NOMO-1 (cell line): ENCODE measurements around the gene RAD51B.

ENCODE experiments used
- DNase-seq, 2 experiments: peaks; one replicate each; lab custom pipeline; 2025; ENCODE audit not compliant: unreplicated experiment in 2 of 2; lab: John Stamatoyannopoulos, UW

The RAD51B gene

DNA sequence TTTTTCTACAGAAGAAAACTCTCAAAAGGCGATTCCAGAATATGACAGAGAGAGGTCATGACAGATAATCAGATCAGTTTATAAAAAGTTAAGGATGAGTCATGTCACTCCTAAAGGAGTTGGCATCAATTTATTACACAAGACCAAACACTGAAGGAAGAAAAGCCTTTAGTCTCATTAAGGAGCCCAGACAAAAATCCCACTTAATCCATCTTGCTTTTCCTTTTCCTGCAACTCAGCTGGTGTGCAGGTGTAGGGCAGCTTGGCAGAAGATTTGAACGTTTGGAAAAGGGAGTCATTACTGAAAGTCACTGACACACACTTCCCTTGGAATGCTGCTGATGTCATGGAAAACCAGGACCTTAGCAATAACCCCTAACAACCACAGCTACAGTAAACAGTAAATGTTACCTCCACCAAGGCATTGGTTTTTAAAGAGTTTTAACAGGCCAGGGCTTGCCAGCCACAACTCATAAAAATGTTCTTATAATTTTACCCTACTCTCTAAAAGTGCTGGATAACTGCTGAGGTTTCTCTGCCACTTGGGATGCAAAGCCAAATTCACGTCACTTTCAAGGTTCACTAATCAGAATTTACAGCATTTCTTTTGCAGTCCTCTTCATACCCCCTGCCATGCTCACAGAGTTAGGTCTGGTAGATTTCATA lies 320.6 kb downstream of the RAD51B start:
- DNase-seq: no peak

DNA sequence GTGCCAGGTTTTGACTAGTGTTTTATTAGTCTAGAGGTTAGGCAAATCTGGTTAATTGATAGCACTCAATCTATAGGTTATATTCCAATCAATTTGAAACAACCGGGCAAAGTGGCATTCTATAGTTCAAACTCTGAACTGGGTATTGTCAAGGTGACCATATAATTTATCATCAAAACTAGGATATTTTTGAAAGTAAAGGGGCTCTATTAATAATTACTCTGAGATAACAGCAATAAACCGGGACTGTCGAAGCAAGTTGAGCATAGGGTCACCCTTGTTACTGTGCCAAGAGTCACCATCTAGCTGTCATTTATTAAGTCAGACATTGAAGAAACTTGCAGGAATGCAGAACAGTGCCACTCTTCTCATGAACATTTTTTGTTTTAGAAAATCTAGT lies 321.2 kb downstream of the RAD51B start:
- no peak for DNase-seq

DNA sequence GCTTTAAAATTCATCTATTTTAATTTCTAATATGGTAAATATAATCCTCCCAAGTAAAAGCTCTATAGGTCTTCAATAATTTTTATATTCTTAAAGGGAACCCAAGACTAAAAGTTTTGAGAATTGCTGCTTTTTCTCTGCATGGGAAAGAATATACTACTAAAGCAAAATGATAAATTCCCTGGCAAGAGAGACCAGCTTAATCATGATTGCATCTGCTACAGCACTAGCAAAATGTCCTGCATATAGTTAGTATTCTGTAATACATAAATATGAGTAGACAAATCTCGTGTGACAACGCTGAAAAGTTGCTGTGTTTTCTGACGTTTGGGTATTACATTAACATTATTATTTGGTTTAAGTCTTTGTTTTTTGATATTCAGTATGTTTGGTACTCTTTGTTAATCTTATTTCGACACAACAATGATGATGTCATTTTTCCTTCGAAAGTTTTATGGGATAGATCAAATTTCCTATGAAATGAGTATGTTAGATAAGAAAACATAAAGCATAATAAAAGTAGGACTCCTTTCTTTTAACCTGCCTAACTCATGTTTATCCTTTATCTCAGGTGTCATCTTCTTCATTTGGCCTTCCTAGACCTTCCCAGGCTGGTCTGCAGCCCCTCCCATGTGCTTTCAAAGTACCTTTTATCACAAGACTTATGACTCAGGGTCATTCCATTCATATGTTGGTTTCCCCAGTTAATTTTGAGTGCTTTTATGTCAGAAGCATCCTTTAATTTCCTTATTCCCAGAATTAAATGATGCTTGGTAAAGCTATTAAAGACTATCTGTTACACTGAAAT lies 321.9 kb downstream of the RAD51B start:
- no peak for DNase-seq

DNA sequence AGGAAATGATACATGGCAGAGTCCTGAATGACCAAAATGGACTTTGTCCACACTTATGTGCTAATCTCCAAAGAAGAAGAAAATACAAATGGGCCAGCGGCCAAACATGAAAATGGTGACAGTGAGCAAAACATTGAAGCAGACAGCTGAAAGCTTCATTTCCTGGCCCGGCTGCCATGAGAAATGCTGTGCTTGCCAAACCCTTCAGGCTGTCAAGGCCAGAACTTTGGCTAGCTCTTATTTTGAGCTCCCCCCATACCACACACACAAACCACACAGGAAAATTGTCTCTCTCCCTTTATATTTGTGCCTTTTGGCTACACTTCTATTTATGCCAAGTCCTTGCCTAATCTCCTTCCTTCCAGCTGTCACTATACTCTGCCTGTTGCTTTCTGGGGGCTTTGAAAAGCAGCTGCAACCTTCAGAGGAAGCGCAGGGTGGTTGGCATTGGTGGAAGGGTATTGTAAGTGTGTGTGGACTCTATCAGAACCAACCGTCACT lies 323.8 kb downstream of the RAD51B start:
- DNase-seq: no peak

DNA sequence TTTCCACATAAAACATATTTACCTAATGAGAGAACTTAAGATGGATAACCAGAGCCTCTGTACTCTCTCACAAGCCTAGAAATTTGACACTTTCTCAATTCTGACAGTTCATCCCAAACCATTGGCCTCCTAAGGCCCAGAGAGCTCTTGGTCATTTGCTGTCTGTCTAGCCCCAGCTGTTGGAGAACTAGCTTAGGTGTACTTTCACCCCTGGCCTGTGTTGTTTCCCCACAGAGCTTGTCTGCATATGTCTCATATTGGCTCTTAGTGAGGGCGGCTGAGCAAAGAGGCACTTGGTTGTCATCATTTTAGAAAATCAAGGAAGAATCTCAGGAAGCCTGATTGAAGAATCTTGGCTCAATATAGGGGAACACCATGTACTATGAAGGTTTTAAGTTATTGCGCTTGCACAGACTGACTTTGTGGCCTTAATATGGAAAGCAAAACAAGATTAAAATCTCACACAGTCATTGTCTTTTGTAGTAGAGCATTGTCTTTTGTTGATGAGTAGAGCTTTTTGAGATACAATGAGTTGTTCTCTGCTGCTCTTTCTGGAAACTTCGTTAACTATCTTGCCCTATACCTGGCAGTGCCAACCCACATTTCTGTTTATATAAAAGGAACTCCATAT lies 324.6 kb downstream of the RAD51B start:
- DNase-seq: no peak

DNA sequence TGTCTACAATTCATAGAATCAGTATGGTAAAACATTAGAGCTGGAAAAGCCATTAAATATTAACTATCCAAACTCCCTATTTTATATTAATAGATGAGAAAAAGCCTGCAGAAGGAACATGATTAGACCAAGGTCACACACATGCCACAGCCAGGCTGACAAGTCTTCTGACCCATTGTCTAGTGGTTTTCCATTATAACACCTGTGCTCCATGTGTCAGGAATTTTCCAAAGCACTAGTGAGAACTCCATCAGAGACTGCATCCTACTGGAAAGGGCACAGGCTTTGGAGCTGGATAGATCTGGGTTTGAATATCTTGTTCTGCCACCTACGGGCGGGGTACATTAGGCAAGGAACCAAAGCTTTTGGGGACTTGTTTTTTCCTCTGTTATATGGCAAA lies 325.5 kb downstream of the RAD51B start:
- DNase-seq: no peak

DNA sequence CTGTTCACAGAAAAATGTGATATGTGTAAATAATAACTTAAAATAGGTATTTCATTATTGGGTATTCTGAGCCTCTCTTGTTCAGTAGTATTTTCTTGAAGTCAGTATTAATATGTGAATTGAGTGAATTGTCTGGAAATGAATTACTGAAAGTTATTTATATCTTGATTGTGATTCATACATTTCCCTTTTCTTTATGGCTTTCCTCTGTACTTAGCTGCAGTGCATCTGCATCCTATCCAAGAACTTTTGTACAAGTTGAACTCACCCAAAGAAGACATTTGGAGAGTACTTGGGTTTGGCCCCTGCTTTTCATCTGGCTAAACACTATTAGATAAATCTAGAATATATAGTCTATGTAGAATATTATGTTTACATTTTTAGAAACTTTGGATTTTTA lies 326.0 kb downstream of the RAD51B start:
- no peak for DNase-seq

DNA sequence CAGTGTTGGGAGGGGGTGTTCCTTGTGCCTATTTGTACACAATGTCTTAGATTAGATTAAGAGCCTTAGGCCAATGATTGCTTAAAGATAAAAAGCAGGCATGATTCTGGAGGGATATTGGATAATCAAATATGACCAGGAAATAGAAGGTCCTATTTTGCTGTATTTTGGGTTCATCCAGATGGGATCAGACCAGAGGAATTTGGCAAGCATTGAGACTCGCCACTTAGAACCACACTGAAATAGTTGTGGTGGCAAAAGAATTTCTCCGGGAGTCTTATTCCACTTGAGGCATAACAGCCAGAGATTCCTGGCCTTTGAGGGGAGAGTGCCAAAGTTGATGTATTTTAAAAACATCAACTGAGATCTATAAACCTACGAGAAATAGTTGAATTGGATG lies 327.2 kb downstream of the RAD51B start:
- DNase-seq: no peak

DNA sequence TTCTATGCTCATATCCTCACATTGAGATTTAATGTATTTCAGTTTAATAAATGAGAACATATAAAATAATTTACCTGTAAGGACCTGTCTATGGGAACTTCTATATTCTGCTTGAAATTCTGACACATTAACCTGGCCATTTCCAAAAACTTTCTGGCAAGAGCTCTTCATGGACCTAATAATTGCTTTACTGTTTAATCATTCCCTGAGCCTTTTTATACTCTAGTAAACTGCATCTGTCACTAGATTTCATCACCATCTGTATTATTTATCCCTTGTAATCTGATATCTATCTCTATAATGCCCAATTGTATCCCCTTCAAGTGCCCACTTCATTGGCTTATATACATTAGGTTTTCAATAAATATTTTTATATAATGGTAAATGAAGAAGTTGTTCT lies 327.7 kb downstream of the RAD51B start:
- no peak for DNase-seq

DNA sequence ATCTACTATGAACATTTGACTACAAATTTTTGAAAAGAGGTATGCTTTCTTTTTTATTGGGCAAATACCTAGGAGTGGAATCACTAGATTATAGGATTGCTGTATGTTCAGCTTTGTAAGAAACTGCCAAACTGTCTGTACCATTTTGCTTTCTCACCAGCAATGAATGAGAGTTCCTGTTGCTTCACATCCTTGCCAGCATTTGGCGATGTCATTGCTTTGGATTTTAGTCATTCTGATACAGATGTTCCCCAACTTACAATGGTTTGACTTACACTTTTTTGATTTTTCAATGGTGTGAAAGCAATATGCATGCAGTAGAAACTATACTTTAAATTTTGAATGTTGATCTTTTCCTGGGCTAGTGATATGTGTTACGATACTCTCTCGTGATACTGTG lies 328.7 kb downstream of the RAD51B start:
- no peak for DNase-seq

DNA sequence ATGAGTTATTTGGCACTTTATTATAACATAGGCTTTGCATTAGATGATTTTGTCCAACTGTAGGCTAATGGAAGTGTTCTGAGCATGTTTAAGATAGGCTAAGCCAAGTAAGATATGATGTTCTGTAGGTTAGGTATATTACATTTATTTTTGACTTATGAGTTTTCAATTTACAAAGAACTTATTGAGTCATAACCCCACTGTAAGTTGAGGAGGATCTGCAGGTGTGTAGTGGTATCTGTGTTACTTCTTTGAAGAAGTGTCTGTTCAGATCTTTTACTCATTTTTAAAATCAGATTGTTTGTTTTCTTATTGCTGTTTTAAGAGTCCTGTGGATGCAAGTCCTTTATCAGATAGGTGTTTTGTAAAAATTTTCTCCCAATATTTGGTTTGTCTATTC lies 329.2 kb downstream of the RAD51B start:
- no peak for DNase-seq

DNA sequence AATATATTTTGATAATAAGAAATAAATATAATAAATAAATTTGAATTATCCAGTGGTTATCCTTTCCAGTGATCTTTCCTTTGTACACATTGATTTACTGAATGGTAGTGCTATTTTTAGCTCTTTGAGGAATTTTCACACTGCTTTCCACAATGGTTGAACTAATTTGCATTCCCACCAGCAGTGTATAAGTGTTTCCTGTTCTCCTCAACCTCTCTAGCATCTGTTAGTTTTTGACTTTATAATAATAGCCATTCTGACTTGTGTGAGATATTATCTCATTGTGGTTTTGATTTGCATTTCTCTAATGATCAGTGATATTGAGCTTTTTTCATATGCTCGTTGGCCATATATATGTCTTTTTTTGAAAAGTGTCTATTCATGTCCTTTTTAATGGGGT lies 333.7 kb downstream of the RAD51B start:
- no peak for DNase-seq

DNA sequence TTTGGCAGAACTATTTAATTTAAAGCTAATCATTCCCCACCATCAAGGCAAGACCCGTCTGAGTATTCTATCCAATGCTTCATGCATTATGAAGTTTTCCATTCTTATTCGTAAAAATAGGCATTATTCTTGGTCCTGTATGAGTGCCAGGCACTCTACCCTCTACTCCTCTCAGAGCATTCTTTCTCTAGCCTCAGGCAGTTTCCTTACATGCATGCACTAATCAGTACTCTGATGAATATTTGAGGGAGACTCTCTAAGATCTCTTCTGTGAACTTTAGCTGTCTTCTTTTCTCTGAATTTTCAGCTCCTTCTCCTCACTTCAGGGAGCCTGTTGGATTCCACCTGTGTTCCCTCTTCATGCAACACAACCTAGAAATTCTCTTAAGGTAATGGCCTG lies 334.7 kb downstream of the RAD51B start:
- DNase-seq: no peak

DNA sequence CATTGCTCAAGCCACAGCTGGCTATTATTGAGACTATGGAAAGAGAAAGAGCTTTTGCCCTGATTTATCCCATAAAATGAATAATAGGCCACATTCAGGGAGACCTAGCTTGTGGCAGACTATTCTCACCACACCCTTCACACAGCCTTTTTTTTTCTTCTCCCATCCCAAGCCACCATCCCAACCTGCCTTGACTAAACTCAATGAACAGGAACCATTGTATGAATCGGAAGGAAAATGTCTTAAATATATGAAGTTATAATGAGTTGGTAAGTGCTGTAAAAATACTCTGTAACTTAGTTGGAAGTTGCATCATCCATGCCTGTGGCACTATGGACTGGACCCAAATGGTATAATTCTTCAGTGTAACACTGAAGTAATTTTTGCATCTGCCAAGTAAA lies 338.4 kb downstream of the RAD51B start:
- no peak for DNase-seq

DNA sequence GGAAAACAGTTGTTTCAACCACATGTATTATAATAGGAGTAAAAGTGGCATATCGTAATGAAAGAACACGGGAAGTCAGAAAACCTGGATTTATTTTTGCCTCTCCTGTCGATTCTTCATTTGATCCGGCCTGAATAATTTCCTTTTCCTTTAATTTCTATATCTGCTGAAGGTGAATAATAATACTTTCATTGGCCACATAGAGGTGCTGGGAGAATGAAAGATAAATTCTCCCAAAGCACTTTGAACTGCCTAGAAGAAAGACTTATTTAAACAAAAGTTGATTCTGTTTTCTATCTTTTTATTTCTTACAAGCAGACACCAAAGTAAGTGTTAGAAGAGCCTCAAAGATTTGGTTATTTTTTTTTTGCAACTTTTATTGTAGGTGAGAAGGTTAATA lies 339.1 kb downstream of the RAD51B start:
- no peak for DNase-seq

DNA sequence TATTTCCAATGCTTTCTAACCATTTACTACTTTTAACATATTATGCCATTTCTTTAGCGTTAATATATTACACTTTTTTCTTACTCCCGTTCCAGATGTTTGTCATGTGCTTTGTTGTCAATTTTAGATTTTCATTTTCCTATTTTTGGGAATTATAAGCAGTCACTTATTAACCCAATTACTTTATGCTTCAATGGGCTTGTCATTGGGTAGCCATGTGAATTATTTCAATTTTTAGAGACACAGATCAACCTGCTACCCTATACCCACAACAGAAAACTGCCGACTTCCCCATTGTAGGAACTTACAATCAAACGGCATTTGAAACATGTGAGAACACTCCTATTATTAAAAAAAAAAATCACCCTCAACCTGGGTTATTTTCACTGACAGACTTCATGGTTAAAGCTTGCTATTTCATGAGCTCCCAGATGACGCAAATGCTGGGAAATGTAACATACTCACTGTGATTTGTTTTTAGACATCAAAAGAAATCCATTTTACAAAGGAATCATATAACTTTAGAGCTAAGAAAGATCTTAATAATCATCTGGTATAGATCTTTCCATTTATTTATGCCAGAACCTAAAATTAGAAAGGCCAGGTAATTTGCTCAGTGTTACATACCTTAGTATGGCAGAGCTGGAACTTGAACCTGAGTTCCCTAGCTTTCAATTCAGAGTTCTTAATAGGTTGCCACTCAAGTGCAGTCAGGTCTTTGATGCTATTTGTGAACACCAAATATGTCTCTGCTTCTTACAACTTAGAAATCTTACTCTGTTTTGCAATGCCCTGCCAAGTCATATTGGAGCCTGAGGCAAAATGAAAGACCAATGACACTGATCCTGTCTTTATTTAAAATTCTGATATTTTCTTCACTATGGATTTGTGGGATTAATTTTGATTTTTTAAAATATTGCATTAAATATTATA lies 340.4 kb downstream of the RAD51B start:
- DNase-seq: no peak

DNA sequence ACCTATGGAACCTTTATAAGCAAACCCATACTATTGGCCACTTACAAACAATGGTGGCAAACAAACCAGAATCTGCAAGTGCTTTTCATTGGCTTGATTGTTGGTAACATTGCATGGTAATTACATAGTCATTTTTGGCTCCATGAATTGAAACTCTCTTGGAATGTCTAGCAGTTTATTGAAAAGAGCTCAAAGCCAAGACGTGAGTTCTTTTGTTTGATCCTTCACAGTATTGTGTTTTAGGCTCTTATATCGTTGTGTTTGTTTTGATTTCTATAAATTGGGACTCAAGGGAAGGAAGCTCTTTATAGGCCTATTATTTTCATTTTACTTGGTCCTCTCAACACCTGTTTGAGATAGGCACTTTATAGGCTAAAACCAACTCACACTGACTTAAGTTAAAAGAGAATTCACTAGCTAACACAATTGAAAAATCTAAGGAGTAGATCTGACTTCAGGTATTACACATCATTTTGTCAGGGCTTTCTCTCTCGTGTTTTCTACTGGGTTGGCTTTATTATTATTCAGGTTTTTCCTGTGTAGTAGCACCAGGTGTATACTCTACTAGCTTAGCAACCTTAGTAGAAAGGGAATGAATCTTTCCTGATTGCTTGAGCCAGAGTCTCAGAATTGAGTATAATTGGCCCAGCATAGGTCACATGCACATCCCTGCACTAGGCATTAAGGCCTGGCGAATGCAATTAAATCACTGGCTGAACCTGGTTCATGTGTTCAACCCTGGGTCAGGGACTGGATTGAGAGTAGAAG lies 341.4 kb downstream of the RAD51B start:
- DNase-seq: no peak

DNA sequence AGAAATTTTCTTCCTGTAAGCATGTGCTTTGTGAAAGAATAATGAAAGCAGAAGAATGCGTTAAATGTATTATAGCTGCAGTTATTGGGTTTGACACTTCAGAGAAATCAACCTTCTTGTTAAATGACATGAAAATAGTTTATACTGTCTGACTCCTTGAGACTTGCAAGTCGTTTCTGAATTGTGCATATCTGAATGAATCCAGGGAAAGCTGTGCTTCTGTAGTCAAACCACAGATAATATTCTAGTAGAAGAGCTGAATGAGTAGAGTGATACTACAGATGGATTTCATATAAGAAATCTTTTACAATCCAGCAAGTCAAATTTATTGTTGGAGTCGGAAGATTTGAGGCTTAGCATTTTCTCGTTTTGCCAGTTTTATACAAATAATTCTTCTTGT lies 343.3 kb downstream of the RAD51B start:
- no peak for DNase-seq

DNA sequence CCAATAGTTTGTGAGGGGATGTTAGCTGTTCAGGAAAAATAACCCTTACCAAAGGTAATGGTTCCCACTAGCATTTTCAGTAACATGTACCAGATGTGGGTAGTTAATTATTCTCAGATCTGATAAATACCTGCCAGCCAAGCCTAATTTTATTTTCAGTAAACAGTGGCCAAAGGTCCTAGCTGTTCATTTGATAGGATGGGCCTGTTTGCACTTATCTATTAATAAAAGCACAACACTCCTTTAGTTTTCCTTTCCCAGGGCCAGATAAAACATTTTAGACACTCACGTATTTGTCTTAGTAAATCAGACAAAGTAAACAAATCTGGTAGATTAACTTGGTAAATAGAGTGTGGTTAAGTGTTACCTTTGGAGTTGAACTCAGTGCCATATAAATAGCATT lies 345.1 kb downstream of the RAD51B start:
- no peak for DNase-seq

DNA sequence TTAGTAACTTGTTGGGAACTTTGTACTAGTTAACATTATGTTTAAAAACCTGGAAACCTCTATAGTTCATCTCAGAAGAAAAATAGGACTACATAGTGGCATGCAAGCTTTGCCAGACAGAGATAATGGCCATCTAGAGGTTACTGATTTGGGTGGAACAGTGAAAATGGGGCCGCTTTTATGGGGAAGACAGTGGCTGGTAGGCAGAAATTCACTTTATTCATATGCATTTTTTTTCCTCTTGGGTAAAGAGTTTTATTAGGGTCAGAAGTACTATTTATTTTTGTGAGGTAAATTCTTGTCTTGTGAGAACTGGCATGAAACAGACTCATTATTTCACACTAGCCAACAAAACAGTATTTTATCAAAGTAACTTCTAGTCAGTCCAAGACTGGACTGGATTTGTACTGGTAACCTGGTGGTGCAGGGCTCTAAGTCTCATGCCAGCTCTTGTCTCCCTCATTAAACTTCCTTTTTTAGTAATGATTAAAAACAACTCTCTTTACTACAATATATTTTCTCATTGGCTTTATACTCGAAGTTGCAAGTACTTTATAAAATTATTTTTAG lies 345.8 kb downstream of the RAD51B start:
- no peak for DNase-seq
